ENCODE measurements around the gene WBP4. TPM values are rescaled to one million over a fixed set of nuclear protein-coding genes. Genes with fewer than 3 reads are reported as not detected.
"Not testable (repeated sequence)": the region's sequence is repeated elsewhere in the genome, so short reads cannot be mapped to it uniquely, and the experiment has no call there.

Gene WBP4
- total RNA-seq, 2 donors from 2014 or later, result 7.1 to 7.5 TPM

- ATAC-seq, result no peak
- intact Hi-C loops (cut with DNase I, micrococcal nuclease), result no loop called here
- no peak for DNase-seq
Measured at GRCh38 chr13:41040584-41041334, 20.6 kb upstream of the WBP4 start.

DNA sequence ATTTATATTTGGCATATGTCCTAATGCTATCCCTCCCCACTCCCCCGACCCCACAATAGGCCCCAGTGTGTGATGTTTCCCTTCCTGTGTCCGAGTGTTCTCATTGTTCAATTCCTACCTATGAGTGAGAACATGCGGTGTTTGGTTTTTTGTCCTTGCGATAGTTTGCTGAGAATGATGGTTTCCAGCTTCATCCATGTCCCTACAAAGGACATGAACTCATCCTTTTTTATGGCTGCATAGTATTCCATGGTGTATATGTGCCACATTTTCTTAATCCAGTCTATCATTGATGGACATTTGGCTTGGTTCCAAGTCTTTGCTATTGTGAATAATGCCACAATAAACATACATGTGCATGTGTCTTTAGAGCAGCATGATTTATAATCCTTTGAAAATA lies 18.9 kb upstream of the WBP4 start:
- ATAC-seq; DNase-seq; intact Hi-C loops (cut with DNase I, micrococcal nuclease): not testable (repeated sequence)

DNA sequence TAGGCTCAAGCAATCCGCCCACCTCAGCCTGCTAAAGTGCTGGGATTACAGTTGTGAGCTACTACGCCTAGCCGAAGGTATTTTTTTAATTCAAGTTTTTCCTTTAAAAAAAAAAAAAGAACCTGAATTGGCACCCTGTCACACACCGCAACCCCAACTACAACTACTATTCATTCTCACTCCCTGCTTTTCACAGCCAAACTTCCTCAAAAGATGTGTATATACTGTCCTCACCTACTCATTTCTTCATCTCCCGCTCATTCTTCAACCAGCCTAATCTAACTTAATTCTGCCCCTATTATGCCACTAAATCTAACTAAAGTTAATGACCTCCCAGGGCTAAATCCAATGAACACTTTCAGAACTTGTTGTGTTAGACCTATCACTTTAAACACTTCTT lies 12.7 kb upstream of the WBP4 start:
- DNase-seq, result no peak
- no peak for ATAC-seq
- intact Hi-C loops (cut with DNase I, micrococcal nuclease), result no loop called here

- no peak for ATAC-seq
- intact Hi-C loops (cut with DNase I, micrococcal nuclease), result loop anchor here in 1 of 2 donors (10.0 kb wide), 1 partner anchor 65 kb away; no protein-coding TSS in a partner anchor
- DNase-seq, result no peak
Measured at GRCh38 chr13:41049480-41050440, 11.5 kb upstream of the WBP4 start.

GRCh38 chr13:41052441-41052840 lies 8.9 kb upstream of the WBP4 start:
- ATAC-seq (peak; percentile 47), DNase-seq (no peak)
- intact Hi-C loops (cut with DNase I, micrococcal nuclease), result loop anchor here in 1 of 2 donors (10.0 kb wide), 1 partner anchor 68 kb away; no protein-coding TSS in a partner anchor

DNA sequence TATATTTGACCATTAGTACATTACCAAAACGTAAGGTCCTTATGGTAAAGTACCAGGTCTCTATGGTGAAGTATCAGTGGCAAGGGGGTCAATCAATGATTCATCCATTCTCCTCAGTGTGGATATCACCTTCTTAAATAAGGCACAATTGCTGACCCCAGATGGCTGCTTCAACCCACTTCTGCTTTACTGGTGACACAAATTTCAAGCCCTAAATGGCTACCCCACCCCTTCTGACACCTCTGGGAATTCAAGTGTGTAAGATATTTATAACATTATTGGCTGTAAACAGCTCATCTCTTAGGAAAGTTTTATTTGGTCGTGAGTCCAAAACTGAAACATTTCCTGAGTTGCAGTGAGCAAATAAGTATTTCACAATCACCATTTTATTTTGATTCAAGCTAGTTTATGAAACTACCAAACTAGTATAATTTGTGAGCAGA lies 7.9 kb upstream of the WBP4 start:
- intact Hi-C loops (cut with DNase I, micrococcal nuclease), result loop anchor here in 1 of 2 donors (10.0 kb wide), 1 partner anchor 69 kb away; no protein-coding TSS in a partner anchor
- ATAC-seq (peak; percentile 14), DNase-seq (no peak)

DNA sequence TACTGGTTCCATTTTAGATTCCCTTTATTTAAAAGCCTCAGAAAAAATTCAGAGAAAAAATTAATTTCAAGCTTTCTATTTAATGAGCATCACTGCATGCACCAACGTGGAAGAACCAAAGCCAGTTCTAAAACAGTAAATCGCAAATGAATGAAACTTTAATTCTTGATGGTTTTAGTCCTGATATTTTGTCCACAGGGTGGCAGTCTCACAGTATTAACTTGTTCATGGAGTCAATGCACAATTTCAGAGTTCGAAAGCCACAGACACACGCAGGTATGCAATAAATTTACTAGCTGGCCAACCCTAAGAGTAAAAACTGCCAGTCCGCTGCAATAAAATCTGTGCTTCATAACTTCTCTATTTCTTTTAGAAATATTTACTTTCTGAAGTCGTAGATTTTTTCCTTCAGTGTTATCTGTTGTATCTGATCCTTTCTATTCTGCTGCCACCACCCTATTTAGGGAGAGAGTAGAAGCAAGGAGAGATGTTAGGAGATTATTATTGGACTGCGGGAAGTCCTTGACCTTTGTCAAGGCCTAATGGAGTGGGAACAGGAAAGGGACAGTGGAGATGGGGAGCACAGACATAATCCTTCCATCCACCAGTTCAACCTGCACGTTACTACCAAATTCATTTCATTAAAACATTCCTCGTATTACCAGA lies 7.0 kb upstream of the WBP4 start:
- intact Hi-C loops (cut with DNase I, micrococcal nuclease), result loop anchor here in 1 of 2 donors (10.0 kb wide), 1 partner anchor 70 kb away; no protein-coding TSS in a partner anchor
- ATAC-seq (peak; percentile 83), DNase-seq (peak; percentile 34 to 43)

- intact Hi-C loops (cut with DNase I, micrococcal nuclease), result loop anchor here in 1 of 2 donors (10.0 kb wide), 1 partner anchor 70 kb away; no protein-coding TSS in a partner anchor
- ATAC-seq (no peak), DNase-seq (peak in 1 of 2 donors; percentile 13)
Measured at GRCh38 chr13:41054919-41055619, 6.2 kb upstream of the WBP4 start.

- intact Hi-C loops (cut with DNase I, micrococcal nuclease), result loop anchor here in 1 of 2 donors (10.0 kb wide), 1 partner anchor 71 kb away; no protein-coding TSS in a partner anchor
- no peak for ATAC-seq
Measured at GRCh38 chr13:41056194-41056593, 5.1 kb upstream of the WBP4 start.

GRCh38 chr13:41056826-41057711 lies 4.2 kb upstream of the WBP4 start:
- DNase-seq (no peak), ATAC-seq (no peak)
- intact Hi-C loops (cut with DNase I, micrococcal nuclease), result loop anchor here in 1 of 2 donors (10.0 kb wide), 1 partner anchor 72 kb away; no protein-coding TSS in a partner anchor

More at GRCh38 chr13:41056194-41056593, 5.1 kb upstream of the WBP4 start:
- DNase-seq, result no peak

DNA sequence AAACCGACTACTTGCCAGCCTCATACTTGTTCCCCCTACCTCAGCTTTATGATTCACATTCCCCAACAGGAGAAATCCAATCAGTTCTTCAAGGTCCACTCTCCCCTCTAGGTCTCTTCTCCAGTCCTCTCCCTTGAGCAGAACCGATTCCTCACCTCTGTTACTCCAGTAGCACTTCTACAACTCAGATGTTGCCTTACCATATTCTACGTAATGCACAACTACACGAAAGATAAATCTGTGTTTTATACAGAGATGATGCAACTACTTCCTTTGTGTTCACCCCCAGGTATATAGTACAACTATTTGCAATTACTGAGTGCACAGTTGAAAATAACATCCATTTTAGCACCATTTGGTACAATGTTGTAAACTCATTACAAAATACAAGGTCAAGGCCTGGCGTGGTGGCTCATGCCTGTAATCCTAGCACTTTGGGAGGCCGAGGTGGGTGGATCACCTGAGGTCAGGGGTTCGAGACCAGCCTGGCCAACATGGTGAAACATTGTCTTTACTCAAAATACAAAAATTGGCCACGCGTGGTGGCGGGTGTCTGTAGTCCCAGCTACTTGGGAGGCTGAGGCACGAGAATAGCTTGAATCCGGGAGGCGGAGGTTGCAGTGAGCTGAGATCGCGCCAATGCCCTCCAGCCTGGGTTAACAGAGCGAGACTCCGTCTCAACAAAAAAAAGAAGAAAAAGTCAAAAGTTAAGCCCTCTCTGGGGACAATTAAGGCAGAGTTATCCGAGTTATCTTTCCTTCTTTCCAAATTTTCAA lies 2.8 kb upstream of the WBP4 start:
- intact Hi-C loops (cut with DNase I, micrococcal nuclease), result loop anchor here in 1 of 2 donors (10.0 kb wide), 1 partner anchor 74 kb away; no protein-coding TSS in a partner anchor
- DNase-seq, result no peak
- no peak for ATAC-seq

GRCh38 chr13:41059456-41060081 lies 1.7 kb upstream of the WBP4 start:
- intact Hi-C loops (cut with DNase I, micrococcal nuclease), result loop anchor here in 1 of 2 donors (10.0 kb wide), 1 partner anchor 75 kb away; no protein-coding TSS in a partner anchor
- no peak for DNase-seq
- ATAC-seq, result no peak

DNA sequence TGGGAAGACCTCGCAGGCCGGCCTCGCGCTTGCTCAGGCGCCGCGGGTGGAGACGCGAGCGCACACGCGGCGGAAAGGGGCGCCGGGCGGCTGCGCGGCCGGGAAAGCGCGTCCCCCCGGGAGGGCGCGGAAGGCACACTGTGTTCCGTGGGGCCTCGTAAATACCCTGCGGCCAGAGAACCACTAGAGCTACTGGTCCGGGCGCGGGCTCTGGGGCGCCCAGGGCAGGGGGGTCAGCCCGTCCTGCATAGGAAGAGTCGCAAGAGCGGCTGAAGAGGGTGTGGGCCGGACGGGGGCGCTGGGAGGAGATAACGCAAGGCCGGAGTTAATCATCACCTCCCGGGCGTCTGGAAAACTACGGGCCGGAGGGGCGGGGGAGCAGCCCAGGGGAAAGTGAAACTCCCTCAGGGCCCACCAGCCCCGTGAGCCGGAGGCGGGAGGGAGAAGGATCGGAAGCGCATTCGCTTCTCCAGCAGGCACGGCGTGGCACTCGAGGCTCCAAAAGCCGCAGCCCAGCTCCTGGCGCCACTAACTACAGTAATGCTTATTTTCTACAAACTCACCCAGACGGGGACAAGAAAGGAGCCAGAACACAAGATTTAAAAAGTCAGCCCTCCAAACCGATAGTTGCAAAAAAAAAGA lies 1.1 kb upstream of the WBP4 start:
- DNase-seq (peak; percentile 93 to 94), ATAC-seq (peak; percentile 67)
- intact Hi-C loops (cut with DNase I, micrococcal nuclease), result no loop called here

GRCh38 chr13:41060724-41061074 lies 610 bp upstream of the WBP4 start:
- intact Hi-C loops (cut with DNase I, micrococcal nuclease), result no loop called here
- DNase-seq, result peak; percentile 78 to 85

More at GRCh38 chr13:41060724-41061074, 610 bp upstream of the WBP4 start:
- peak; percentile 45 for ATAC-seq
